GM15510 (cell line): ENCODE measurements around the gene SERPIND1.

Experiments
- POLR2A ChIP-seq: IDR thresholded peaks from 3 replicates; pipeline ENCODE4 v1.6.1; 2011; ENCODE audit warnings: borderline replicate concordance; ENCODE audit not compliant: insufficient read length; ENCODE audit errors: extremely low read depth

SERPIND1 gene

GRCh38 chr22:20811971-20812660 is 38.2 kb downstream of the SERPIND1 start:
- no peak for TF ChIP-seq POLR2A

DNA sequence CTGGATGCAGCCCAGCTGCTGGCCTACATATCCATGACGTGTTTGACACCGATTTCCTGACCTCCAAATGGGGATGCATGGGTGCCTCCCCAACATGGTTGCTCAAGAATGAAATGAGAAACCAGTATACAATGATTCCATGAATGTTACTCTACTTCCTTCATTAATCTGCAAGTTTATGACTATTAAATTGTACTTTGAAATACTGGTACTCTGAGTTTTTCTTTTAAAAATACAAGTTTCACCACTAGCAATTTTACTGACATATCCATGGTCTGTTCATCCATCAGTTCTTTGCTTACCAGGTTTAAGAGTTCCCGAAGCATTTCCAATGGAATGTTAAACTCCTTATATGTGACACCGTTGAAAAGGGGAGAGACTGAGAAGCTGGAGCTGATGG is 39.1 kb downstream of the SERPIND1 start:
- TF ChIP-seq POLR2A, result no peak

DNA sequence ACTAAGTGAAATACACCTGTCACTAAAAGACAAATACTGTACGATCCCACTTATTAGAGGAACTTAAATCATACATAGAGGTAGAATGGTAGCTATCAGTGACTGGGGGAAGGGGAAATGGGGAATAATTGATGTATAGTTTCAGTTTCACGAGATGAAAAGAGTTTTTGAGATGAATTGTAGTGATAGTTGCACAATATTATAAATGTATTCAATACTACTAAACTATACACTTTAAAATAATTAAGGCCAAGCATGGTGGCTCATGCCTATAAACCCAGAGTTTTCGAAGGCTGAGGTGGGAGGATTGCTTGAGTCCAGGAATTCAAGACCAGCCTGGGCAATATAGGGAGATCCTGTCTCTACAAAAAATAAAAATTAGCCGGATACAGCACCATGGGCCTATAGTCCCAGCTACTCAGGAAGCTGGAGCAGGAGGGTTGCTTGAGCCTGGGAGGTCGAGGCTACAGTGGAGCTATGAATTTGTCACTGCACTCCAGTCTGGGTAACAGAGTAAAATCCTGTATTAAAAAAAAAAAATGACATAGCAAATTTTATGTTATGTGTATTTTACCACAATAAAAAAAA is 40.4 kb downstream of the SERPIND1 start:
- no peak for TF ChIP-seq POLR2A

GRCh38 chr22:20815477-20816050 is 41.7 kb downstream of the SERPIND1 start:
- no peak for TF ChIP-seq POLR2A

- TF ChIP-seq POLR2A, result no peak
Observed at GRCh38 chr22:20816559-20816958, 42.6 kb downstream of the SERPIND1 start.

DNA sequence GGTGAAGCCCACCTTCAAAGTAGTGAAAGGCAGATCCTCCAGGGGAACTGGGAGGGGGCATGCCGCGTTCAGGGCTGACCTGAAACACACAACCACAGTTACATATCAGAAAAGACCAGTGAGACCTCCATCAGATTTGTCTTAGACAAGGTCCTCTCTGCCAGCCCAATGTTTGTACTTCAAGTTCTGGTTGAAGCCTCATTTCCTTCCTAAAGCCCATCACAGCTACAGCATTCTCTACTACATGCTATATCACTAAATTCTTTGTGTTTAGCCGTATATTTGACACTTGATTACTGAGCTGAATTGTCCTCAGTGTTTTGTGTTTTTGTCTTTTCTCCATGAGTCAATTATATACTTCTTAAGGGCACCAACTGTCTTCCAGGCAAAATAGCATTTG is 44.6 kb downstream of the SERPIND1 start:
- no peak for TF ChIP-seq POLR2A

- TF ChIP-seq POLR2A, result no peak
Observed at GRCh38 chr22:20819471-20819870, 45.6 kb downstream of the SERPIND1 start.

GRCh38 chr22:20822240-20822639 is 48.3 kb downstream of the SERPIND1 start:
- no peak for TF ChIP-seq POLR2A

DNA sequence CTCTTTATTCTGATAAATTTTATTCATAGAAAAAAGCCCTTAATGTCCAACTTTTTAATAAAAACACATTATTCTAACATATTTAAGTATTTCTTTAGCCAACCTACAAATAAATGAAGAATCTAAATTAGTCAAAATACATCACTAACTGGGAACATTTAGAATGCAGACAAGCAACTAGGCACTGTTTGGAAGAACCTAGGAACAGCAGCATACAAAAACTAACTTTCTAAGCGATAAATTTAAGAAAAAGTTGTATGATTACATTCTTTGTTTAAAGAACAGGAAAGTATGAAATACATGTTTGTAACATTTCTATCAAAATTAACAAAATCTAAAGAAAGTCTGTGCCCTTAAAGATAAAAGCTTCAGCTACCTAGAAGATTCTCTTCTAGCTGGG is 49.4 kb downstream of the SERPIND1 start:
- TF ChIP-seq POLR2A, result no peak

DNA sequence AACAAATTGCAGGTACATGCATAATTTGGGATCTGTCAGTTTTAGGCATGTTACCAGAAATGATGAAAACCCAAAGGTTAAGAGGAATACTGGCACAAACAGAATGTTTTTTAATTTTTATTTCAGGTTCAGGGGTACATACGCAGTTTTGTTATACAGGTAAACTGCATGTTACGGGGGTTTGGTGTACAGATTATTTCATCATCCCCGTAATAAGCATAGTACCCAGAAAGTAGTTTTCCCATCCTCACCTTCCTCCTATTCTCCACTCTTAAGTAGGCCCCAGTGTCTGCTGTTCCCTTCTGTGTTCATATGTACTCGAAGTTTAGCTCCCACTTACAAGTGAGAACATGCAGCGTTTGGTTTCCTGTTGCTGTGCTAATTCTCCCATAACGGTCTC is 51.7 kb downstream of the SERPIND1 start:
- no peak for TF ChIP-seq POLR2A

DNA sequence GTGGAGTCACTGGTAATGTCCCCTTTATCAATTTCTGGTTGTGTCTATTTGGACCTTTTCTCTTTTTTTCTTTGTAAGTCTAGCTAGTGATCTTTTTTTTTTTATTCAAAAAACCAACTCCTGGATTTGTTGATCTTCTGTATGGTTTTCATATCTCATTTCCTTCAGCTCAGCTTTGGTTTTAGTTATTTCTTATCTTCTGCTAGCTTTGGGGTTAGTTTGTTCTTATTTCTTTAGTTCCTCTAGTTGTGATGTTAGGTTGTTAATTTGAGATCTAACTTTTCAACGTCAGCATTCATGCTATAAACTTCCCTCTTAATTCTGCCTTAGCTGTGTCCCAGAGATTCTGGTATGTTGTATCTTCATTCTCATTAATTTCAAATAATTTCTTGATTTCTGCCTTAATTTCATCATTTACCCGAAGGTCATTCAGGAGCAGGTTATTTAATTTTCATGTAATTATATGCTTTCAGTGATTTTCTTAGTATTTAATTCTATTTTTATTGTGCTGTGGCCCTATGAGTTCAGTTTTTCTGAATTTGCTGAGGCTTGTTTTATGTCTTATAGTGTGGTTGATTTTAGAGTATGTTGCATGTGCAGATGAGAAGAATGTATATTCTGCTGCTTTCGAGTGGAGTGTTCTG is 55.7 kb downstream of the SERPIND1 start:
- no peak for TF ChIP-seq POLR2A

- no peak for TF ChIP-seq POLR2A
Observed at GRCh38 chr22:20833225-20833665, 59.3 kb downstream of the SERPIND1 start.

DNA sequence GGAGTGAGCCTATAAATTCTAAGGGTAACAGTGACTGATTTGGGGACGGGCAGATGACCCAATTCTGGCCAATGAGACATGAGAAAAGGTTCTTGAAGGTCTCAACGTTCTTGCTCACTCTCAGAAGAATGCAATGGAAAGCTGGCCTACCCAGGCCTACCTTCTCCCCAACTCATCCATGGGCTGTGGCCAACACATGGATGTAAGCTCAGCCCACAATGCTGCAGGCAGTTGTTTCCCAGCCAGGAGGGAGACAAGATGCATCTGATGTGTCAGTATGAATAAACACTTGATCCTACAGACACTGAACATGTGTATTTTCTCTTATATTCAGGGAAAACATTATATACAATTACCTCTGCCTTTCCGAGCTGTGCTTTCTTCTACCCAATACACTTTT is 60.3 kb downstream of the SERPIND1 start:
- TF ChIP-seq POLR2A, result no peak

GRCh38 chr22:20834725-20835124 is 60.8 kb downstream of the SERPIND1 start:
- TF ChIP-seq POLR2A, result no peak
